Measurements from ENCODE around the gene MPG.

The MPG gene

GRCh38 chr16:83781-84615, 6.0 kb downstream of the MPG start:
- no peak for DNase-seq

GRCh38 chr16:84718-85406, 6.8 kb downstream of the MPG start:
- peak; percentile 62 to 65 for DNase-seq

- no peak for DNase-seq
These were observed 7.4 kb downstream of the MPG start for GRCh38 chr16:85407-85782.

- DNase-seq = no peak
These were observed 7.8 kb downstream of the MPG start for GRCh38 chr16:85865-86264.

- no peak for DNase-seq
These were observed 8.5 kb downstream of the MPG start for GRCh38 chr16:86483-86952.

- DNase-seq = no peak
These were observed 10.6 kb downstream of the MPG start for GRCh38 chr16:88613-89012.

- no peak for DNase-seq
These were observed 11.6 kb downstream of the MPG start for GRCh38 chr16:89391-90302.

- no peak for DNase-seq
These were observed 13.5 kb downstream of the MPG start for GRCh38 chr16:91484-91883.

GRCh38 chr16:92431-93339, 14.7 kb downstream of the MPG start:
- DNase-seq = no peak

- no peak for DNase-seq
These were observed 16.9 kb downstream of the MPG start for GRCh38 chr16:94918-95265.

GRCh38 chr16:96935-97381, 18.9 kb downstream of the MPG start:
- DNase-seq = peak; percentile 90

GRCh38 chr16:97822-98221, 19.8 kb downstream of the MPG start:
- no peak for DNase-seq

GRCh38 chr16:100989-101388, 23.0 kb downstream of the MPG start:
- no peak for DNase-seq

- DNase-seq = no peak
These were observed 23.6 kb downstream of the MPG start for GRCh38 chr16:101586-101985.

- DNase-seq = no peak
These were observed 24.2 kb downstream of the MPG start for GRCh38 chr16:102060-102855.

- no peak for DNase-seq
These were observed 26.3 kb downstream of the MPG start for GRCh38 chr16:104355-104754.

- no peak for DNase-seq
These were observed 26.9 kb downstream of the MPG start for GRCh38 chr16:104928-105327.

GRCh38 chr16:105521-105920, 27.5 kb downstream of the MPG start:
- no peak for DNase-seq

- DNase-seq = peak; percentile 49 to 52
These were observed 28.7 kb downstream of the MPG start for GRCh38 chr16:106623-107324.

GRCh38 chr16:112153-112840, 34.3 kb downstream of the MPG start:
- no peak for DNase-seq
